H9 (cell line): Measurements from ENCODE around the gene HNF1A. TPM values are rescaled to one million over a fixed set of nuclear protein-coding genes. Genes with fewer than 3 reads are reported as not detected.

ENCODE experiments used
- DNase-seq: peaks from one replicate; pipeline ENCODE4 v3.0.0-alpha.2; 2017
- H2AFZ ChIP-seq: one replicate; pipeline ENCODE4 v1.6.1; 2013; ENCODE audit warnings: mild to moderate bottlenecking, low read length, control low read depth, moderate library complexity
- H2AK5ac ChIP-seq: 2 replicates; pipeline ENCODE4 v1.6.1; 2013; ENCODE audit warnings: low read length, control low read depth, mixed read lengths; ENCODE audit not compliant: insufficient read length
- H2BK120ac ChIP-seq: one replicate; pipeline ENCODE4 v1.6.1; 2013; ENCODE audit warnings: low read depth, mild to moderate bottlenecking, low read length, control low read depth, inconsistent platforms; ENCODE audit not compliant: poor library complexity, severe bottlenecking
- H2BK12ac ChIP-seq: 2 replicates; pipeline ENCODE4 v1.6.1; 2013; ENCODE audit warnings: low read length, control low read depth, mixed read lengths, low read depth; ENCODE audit not compliant: insufficient read length
- H2BK15ac ChIP-seq: 2 replicates; pipeline ENCODE4 v1.6.1; 2013; ENCODE audit warnings: low read depth, low read length, control low read depth
- H2BK20ac ChIP-seq: one replicate; pipeline ENCODE4 v1.6.1; 2013; ENCODE audit warnings: low read depth, mild to moderate bottlenecking, low read length, control low read depth, inconsistent platforms; ENCODE audit not compliant: poor library complexity, severe bottlenecking
- H2BK5ac ChIP-seq: 2 replicates; pipeline ENCODE4 v1.6.1; 2013; ENCODE audit warnings: low read length, control low read depth, mixed read lengths; ENCODE audit not compliant: insufficient read length
- H3K14ac ChIP-seq: 2 replicates; pipeline ENCODE4 v1.6.1; 2013; ENCODE audit warnings: low read length, control low read depth; ENCODE audit not compliant: insufficient read depth
- H3K18ac ChIP-seq: 2 replicates; pipeline ENCODE4 v1.6.1; 2013; ENCODE audit warnings: low read depth, mild to moderate bottlenecking, mixed read lengths, low read length, control low read depth; ENCODE audit not compliant: insufficient read length
- H3K23ac ChIP-seq: 2 replicates; pipeline ENCODE4 v1.6.1; 2013; ENCODE audit warnings: low read length, control low read depth, mixed read lengths, low read depth; ENCODE audit not compliant: insufficient read length
- H3K23me2 ChIP-seq: 2 replicates; pipeline ENCODE4 v1.6.1; 2013; ENCODE audit warnings: low read depth, mild to moderate bottlenecking, mixed read lengths, low read length, control low read depth; ENCODE audit not compliant: insufficient read length, poor library complexity, severe bottlenecking
- H3K27ac ChIP-seq: 2 replicates; pipeline ENCODE4 v1.5.1; 2013; ENCODE audit warnings: low read length, control low read depth, mixed read lengths, low read depth; ENCODE audit not compliant: insufficient read length
- H3K27me3 ChIP-seq: 2 replicates; pipeline ENCODE4 v1.6.1; 2013; ENCODE audit warnings: low read length, control low read depth, inconsistent platforms; ENCODE audit not compliant: insufficient read depth
- H3K4ac ChIP-seq: 2 replicates; pipeline ENCODE4 v1.6.1; 2013; ENCODE audit warnings: low read depth, mild to moderate bottlenecking, control low read depth, inconsistent platforms, low read length, moderate library complexity
- H3K4me1 ChIP-seq: 2 replicates; pipeline ENCODE4 v1.6.1; 2013; ENCODE audit warnings: low read length, control low read depth, inconsistent platforms; ENCODE audit not compliant: insufficient read depth
- H3K4me2 ChIP-seq: 2 replicates; pipeline ENCODE4 v1.6.1; 2013; ENCODE audit warnings: low read length, control low read depth, mixed read lengths; ENCODE audit not compliant: insufficient read length, insufficient read depth
- H3K56ac ChIP-seq: 2 replicates; pipeline ENCODE4 v1.6.1; 2013; ENCODE audit warnings: low read depth, mild to moderate bottlenecking, mixed read lengths, low read length, control low read depth; ENCODE audit not compliant: insufficient read length
- H3K79me1 ChIP-seq: 2 replicates; pipeline ENCODE4 v1.6.1; 2013; ENCODE audit warnings: low read depth, mild to moderate bottlenecking, moderate library complexity, low read length, control low read depth, inconsistent platforms; ENCODE audit not compliant: insufficient read depth, poor library complexity, severe bottlenecking
- H3K79me2 ChIP-seq: 2 replicates; pipeline ENCODE4 v1.6.1; 2013; ENCODE audit warnings: low read length, control low read depth, inconsistent platforms; ENCODE audit not compliant: insufficient read depth
- H3K9ac ChIP-seq: 2 replicates; pipeline ENCODE4 v1.6.1; 2013; ENCODE audit warnings: low read length, control low read depth, mixed read lengths; ENCODE audit not compliant: insufficient read length; ENCODE audit errors: extremely low read depth
- H3K9me3 ChIP-seq: one replicate; pipeline ENCODE4 v1.6.1; 2013; ENCODE audit warnings: low read depth, low read length, inconsistent platforms; ENCODE audit not compliant: control insufficient read depth
- H3T11ph ChIP-seq: one replicate; pipeline ENCODE4 v1.6.1; 2013; ENCODE audit warnings: mild to moderate bottlenecking, low read length, control low read depth, inconsistent platforms
- H4K20me1 ChIP-seq: one replicate; pipeline ENCODE4 v1.6.1; 2013; ENCODE audit not compliant: control insufficient read depth, insufficient read length, insufficient read depth
- H4K5ac ChIP-seq: 2 replicates; pipeline ENCODE4 v1.6.1; 2013; ENCODE audit warnings: low read depth, mild to moderate bottlenecking, mixed read lengths, low read length, control low read depth; ENCODE audit not compliant: insufficient read length
- H4K8ac ChIP-seq: replicated peaks from 2 replicates; pipeline ENCODE4 v1.6.1; 2013; ENCODE audit warnings: low read length, control low read depth, mixed read lengths, low read depth; ENCODE audit not compliant: insufficient read length
- H4K91ac ChIP-seq: 2 replicates; pipeline ENCODE4 v1.6.1; 2013; ENCODE audit warnings: low read depth, mild to moderate bottlenecking, moderate library complexity, mixed read lengths, low read length, control low read depth; ENCODE audit not compliant: insufficient read length
- H3K27ac Mint-ChIP-seq, 3 experiments: 2 replicates in 2 of 3; 3 replicates in 1 of 3; pipeline ENCODE4 v1.8.0; 2020 to 2021; ENCODE audit warnings: mixed read lengths in 3 of 3, mild to moderate bottlenecking in 1 of 3, moderate library complexity in 1 of 3
- H3K27me3 Mint-ChIP-seq: 2 replicates; pipeline ENCODE4 v1.8.0; 2021; ENCODE audit warnings: low read depth, mild to moderate bottlenecking, moderate library complexity, mixed read lengths
- H3K36me3 Mint-ChIP-seq, 3 experiments: 2 replicates in 2 of 3; 3 replicates in 1 of 3; pipeline ENCODE4 v1.8.0; 2020 to 2021; ENCODE audit warnings: low read depth in 3 of 3, mixed read lengths in 3 of 3; ENCODE audit not compliant: insufficient read depth in 1 of 3
- H3K4me1 Mint-ChIP-seq, 2 experiments: 2 replicates each; pipeline ENCODE4 v1.8.0; 2020; ENCODE audit warnings: mixed read lengths in 2 of 2
- H3K4me3 Mint-ChIP-seq, 2 experiments: 2 replicates in 1 of 2; 3 replicates in 1 of 2; pipeline ENCODE4 v1.8.0; 2020 to 2021; ENCODE audit warnings: mild to moderate bottlenecking in 2 of 2, mixed read lengths in 2 of 2, moderate library complexity in 1 of 2
- H3K9me3 Mint-ChIP-seq, 2 experiments: 2 replicates in 1 of 2; 3 replicates in 1 of 2; pipeline ENCODE4 v1.8.0; 2020; ENCODE audit warnings: mild to moderate bottlenecking in 2 of 2, mixed read lengths in 2 of 2, moderate library complexity in 1 of 2
- CTCF ChIP-seq: fragments of 200-600 bp; sonication (generic); conservative IDR thresholded peaks from 3 replicates; pipeline ENCODE4 v1.8.0; 2021; ENCODE audit warnings: antibody characterized with exemption, mild to moderate bottlenecking
- WGBS: extraction: QIAGEN DNeasy Blood & Tissue Kit; methylation state at CpG from one replicate; pipeline ENCODE4 v1.1.7; 2013; ENCODE audit warnings: missing lambda C conversion rate, low lambda C conversion rate, mixed read lengths; ENCODE audit not compliant: insufficient read length; ENCODE audit errors: extremely low coverage; 5-methylcytosine and 5-hydroxymethylcytosine counted together
- total RNA-seq: library from RNA; stranded (reverse); gene quantifications from 2 replicates; pipeline ENCODE4 v1.2.1, GENCODE V29; 2021

Gene HNF1A
- total RNA-seq, 1 experiment from 2014 or later = not detected

- Histone ChIP-seq H3K4me2 (no peak overlapping the region), H3K14ac (no peak overlapping the region), H2AK5ac (no peak overlapping the region), H3K18ac (no peak overlapping the region), H3K23me2 (no peaks in the 10 kb centered on the region), H3K79me2 (no peaks in the 10 kb centered on the region), H3K9me3 (no peaks in the 10 kb centered on the region), H3K56ac (no peak overlapping the region), H4K8ac (no peak overlapping the region), H3K4ac (no peak overlapping the region), H3K79me1 (no peaks in the 10 kb centered on the region), H2BK20ac (no peak overlapping the region), H3K23ac (no peak overlapping the region), H3K9ac (no peak overlapping the region), H3K4me1 (no peaks in the 10 kb centered on the region), H3K27me3 (no peaks in the 10 kb centered on the region), H2AFZ (no peak overlapping the region), H2BK15ac (no peak overlapping the region), H2BK5ac (no peak overlapping the region), H4K20me1 (no peaks in the 10 kb centered on the region), H4K5ac (no peak overlapping the region), H3K27ac (no peak overlapping the region), H2BK12ac (no peak overlapping the region), H2BK120ac (no peak overlapping the region), H4K91ac (no peak overlapping the region), H3T11ph (no peak overlapping the region)
- Mint-ChIP-seq H3K36me3 (no peaks in the 10 kb centered on the region), H3K4me3 (no peak overlapping the region; a peak in 1 of 5 replicates), H3K4me1 (no peaks in the 10 kb centered on the region), H3K9me3 (peaks cover 0 to 6% of the 10 kb centered on the region in 2 experiments; a peak in 2 of 5 replicates), H3K27ac (no peak overlapping the region), H3K27me3 (peaks cover 9% of the 10 kb centered on the region)
- no peak for DNase-seq
- WGBS = no CpG with 5 or more reads among the region's 3 CpGs
- no peak for TF ChIP-seq CTCF
Measured at GRCh38 chr12:120989687-120990086, 11.3 kb downstream of the HNF1A start.
